Measurements from ENCODE around the gene DGKZ.

DNA sequence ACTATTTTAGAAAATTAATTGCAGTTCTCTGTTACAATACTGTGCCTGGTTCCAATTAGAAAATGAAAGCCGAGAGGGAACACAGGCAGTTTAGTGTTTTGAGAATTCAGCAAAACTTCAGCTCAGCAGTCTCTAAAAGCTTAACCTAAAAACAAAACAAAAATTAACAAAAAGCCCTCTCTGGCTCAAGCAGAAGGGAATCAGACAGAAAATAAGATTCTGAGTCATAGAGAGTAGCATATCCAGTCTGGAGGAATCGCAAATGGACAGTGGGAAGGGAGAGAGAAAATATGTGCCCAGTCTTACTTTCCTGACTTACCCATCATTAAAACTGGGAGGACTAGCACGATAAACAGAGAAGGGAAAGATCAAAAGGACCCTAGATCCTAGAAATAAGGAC is 82.5 kb downstream of the DGKZ start:
- no peak for TF ChIP-seq KLF13 (CRISPR knock-in tag; IDR thresholded peaks at IDR 0.05)
- TF ChIP-seq RAD21 (CRISPR knock-in tag; IDR thresholded peaks at IDR 0.05): no peak
- TF ChIP-seq, protein P1, sequence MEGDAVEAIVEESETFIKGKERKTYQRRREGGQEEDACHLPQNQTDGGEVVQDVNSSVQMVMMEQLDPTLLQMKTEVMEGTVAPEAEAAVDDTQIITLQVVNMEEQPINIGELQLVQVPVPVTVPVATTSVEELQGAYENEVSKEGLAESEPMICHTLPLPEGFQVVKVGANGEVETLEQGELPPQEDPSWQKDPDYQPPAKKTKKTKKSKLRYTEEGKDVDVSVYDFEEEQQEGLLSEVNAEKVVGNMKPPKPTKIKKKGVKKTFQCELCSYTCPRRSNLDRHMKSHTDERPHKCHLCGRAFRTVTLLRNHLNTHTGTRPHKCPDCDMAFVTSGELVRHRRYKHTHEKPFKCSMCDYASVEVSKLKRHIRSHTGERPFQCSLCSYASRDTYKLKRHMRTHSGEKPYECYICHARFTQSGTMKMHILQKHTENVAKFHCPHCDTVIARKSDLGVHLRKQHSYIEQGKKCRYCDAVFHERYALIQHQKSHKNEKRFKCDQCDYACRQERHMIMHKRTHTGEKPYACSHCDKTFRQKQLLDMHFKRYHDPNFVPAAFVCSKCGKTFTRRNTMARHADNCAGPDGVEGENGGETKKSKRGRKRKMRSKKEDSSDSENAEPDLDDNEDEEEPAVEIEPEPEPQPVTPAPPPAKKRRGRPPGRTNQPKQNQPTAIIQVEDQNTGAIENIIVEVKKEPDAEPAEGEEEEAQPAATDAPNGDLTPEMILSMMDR (CRISPR knock-in tag; IDR thresholded peaks at IDR 0.05): no peak

All from HepG2 (cell line).